ENCODE data around the gene SLX1B.
"Not testable (repeated sequence)": the region's sequence is repeated elsewhere in the genome, so short reads cannot be mapped to it uniquely, and the experiment has no call there.

- TF ChIP-seq YY1 (IDR thresholded peaks at IDR 0.05; ENCODE audit: insufficient read depth, insufficient replicate concordance, low read depth, low read length); ZNF629 (CRISPR knock-in tag; conservative IDR thresholded peaks at IDR 0.05); JUND (CRISPR knock-in tag; IDR thresholded peaks at IDR 0.05); CBX5 (CRISPR knock-in tag; IDR thresholded peaks at IDR 0.05; ENCODE audit: borderline replicate concordance); POGK (CRISPR knock-in tag; conservative IDR thresholded peaks at IDR 0.05); POLR2A (IDR thresholded peaks at IDR 0.05; ENCODE audit: insufficient read depth in 1 of 2, low read depth in 2 of 2, low read length in 2 of 2); TARDBP (CRISPR knock-in tag; IDR thresholded peaks at IDR 0.05): not testable (repeated sequence)
Measured at GRCh38 chr16:29467654-29468366, 13.5 kb downstream of the SLX1B start.
